ENCODE results near the gene CCT2.

DNA sequence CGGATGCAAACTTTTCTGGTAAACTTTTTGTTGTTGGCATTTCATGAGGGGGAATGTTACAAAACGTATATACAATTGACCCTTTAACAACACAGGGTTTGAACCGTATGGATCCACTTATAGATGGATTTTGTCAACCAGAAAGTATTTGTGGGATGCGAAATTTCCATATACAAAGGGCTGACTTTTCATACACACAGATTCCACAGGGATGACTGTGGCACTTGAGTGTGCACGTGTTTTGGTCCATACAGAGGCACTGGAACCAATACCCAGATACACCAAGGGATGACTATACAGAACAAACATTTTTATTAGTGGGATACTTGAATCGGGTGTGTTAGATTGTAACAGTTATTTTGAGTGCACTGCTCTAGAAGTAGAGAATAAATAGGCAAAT is 29.8 kb upstream of the CCT2 start:
- TF ChIP-seq POLR2A (IDR thresholded peaks at IDR 0.05; ENCODE audit: low read depth, low read length) = no peak
- no peak for TF ChIP-seq POLR2AphosphoS5 (IDR thresholded peaks at IDR 0.05; ENCODE audit: low read length)
- TF ChIP-seq, protein P1, sequence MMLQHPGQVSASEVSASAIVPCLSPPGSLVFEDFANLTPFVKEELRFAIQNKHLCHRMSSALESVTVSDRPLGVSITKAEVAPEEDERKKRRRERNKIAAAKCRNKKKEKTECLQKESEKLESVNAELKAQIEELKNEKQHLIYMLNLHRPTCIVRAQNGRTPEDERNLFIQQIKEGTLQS (IDR thresholded peaks at IDR 0.05; ENCODE audit: borderline replicate concordance, extremely low read depth, low read depth, low read length) = no peak
- TF ChIP-seq YY1 (IDR thresholded peaks at IDR 0.05; ENCODE audit: low read depth, low read length) = no peak
- no peak for TF ChIP-seq EZH2 (IDR thresholded peaks at IDR 0.05; ENCODE audit: borderline replicate concordance, control insufficient read depth, low read depth, low read length)
- no peak for TF ChIP-seq CBX5 (IDR thresholded peaks at IDR 0.05; ENCODE audit: low read depth)
- TF ChIP-seq, protein P2, sequence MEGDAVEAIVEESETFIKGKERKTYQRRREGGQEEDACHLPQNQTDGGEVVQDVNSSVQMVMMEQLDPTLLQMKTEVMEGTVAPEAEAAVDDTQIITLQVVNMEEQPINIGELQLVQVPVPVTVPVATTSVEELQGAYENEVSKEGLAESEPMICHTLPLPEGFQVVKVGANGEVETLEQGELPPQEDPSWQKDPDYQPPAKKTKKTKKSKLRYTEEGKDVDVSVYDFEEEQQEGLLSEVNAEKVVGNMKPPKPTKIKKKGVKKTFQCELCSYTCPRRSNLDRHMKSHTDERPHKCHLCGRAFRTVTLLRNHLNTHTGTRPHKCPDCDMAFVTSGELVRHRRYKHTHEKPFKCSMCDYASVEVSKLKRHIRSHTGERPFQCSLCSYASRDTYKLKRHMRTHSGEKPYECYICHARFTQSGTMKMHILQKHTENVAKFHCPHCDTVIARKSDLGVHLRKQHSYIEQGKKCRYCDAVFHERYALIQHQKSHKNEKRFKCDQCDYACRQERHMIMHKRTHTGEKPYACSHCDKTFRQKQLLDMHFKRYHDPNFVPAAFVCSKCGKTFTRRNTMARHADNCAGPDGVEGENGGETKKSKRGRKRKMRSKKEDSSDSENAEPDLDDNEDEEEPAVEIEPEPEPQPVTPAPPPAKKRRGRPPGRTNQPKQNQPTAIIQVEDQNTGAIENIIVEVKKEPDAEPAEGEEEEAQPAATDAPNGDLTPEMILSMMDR (IDR thresholded peaks at IDR 0.05 in 2 of 3, conservative IDR thresholded peaks at IDR 0.05 in 1 of 3; ENCODE audit: control insufficient read depth in 2 of 3, extremely low read depth in 1 of 3, insufficient read depth in 1 of 3, low read depth in 3 of 3, low read length in 3 of 3) = no peak
- TF ChIP-seq, protein P3, sequence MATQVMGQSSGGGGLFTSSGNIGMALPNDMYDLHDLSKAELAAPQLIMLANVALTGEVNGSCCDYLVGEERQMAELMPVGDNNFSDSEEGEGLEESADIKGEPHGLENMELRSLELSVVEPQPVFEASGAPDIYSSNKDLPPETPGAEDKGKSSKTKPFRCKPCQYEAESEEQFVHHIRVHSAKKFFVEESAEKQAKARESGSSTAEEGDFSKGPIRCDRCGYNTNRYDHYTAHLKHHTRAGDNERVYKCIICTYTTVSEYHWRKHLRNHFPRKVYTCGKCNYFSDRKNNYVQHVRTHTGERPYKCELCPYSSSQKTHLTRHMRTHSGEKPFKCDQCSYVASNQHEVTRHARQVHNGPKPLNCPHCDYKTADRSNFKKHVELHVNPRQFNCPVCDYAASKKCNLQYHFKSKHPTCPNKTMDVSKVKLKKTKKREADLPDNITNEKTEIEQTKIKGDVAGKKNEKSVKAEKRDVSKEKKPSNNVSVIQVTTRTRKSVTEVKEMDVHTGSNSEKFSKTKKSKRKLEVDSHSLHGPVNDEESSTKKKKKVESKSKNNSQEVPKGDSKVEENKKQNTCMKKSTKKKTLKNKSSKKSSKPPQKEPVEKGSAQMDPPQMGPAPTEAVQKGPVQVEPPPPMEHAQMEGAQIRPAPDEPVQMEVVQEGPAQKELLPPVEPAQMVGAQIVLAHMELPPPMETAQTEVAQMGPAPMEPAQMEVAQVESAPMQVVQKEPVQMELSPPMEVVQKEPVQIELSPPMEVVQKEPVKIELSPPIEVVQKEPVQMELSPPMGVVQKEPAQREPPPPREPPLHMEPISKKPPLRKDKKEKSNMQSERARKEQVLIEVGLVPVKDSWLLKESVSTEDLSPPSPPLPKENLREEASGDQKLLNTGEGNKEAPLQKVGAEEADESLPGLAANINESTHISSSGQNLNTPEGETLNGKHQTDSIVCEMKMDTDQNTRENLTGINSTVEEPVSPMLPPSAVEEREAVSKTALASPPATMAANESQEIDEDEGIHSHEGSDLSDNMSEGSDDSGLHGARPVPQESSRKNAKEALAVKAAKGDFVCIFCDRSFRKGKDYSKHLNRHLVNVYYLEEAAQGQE (IDR thresholded peaks at IDR 0.05; ENCODE audit: low read depth, low read length) = no peak
- no peak for TF ChIP-seq NBN (IDR thresholded peaks at IDR 0.05)
- TF ChIP-seq JUNB (IDR thresholded peaks at IDR 0.05) = no peak
- TF ChIP-seq CHD2 (IDR thresholded peaks at IDR 0.05; ENCODE audit: borderline replicate concordance, low read depth, low read length) = no peak
- TF ChIP-seq SMC3 (IDR thresholded peaks at IDR 0.05; ENCODE audit: borderline replicate concordance, low read length) = no peak
- TF ChIP-seq, protein P4, sequence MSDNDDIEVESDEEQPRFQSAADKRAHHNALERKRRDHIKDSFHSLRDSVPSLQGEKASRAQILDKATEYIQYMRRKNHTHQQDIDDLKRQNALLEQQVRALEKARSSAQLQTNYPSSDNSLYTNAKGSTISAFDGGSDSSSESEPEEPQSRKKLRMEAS (IDR thresholded peaks at IDR 0.05; ENCODE audit: low read depth, low read length) = no peak
- TF ChIP-seq, protein P5, sequence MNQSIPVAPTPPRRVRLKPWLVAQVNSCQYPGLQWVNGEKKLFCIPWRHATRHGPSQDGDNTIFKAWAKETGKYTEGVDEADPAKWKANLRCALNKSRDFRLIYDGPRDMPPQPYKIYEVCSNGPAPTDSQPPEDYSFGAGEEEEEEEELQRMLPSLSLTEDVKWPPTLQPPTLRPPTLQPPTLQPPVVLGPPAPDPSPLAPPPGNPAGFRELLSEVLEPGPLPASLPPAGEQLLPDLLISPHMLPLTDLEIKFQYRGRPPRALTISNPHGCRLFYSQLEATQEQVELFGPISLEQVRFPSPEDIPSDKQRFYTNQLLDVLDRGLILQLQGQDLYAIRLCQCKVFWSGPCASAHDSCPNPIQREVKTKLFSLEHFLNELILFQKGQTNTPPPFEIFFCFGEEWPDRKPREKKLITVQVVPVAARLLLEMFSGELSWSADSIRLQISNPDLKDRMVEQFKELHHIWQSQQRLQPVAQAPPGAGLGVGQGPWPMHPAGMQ (IDR thresholded peaks at IDR 0.05; ENCODE audit: borderline replicate concordance) = no peak
